CD4-positive, alpha-beta T cell treated with Interleukin-4 for 4 hours (primary cell): Measurements from ENCODE around the gene CEP295NL.

Experiments used
- DNase-seq: peaks from one replicate; pipeline ENCODE4 v3.0.0-alpha.2; 2020

Gene CEP295NL

GRCh38 chr17:78861229-78861628, 41.8 kb downstream of the CEP295NL start:
- no peak for DNase-seq

GRCh38 chr17:78859051-78859450, 44.0 kb downstream of the CEP295NL start:
- DNase-seq, result no peak

GRCh38 chr17:78857266-78857665, 45.7 kb downstream of the CEP295NL start:
- no peak for DNase-seq

- no peak for DNase-seq
Observed at GRCh38 chr17:78855561-78856165, 47.3 kb downstream of the CEP295NL start.

GRCh38 chr17:78854508-78854907, 48.5 kb downstream of the CEP295NL start:
- DNase-seq, result no peak

GRCh38 chr17:78853926-78854394, 49.0 kb downstream of the CEP295NL start:
- no peak for DNase-seq

- DNase-seq, result no peak
Observed at GRCh38 chr17:78852709-78853121, 50.3 kb downstream of the CEP295NL start.

- no peak for DNase-seq
Observed at GRCh38 chr17:78849026-78849425, 54.0 kb downstream of the CEP295NL start.

- no peak for DNase-seq
Observed at GRCh38 chr17:78847052-78847451, 55.9 kb downstream of the CEP295NL start.

GRCh38 chr17:78844301-78845005, 58.5 kb downstream of the CEP295NL start:
- DNase-seq, result no peak

- peak; percentile 61 for DNase-seq
Observed at GRCh38 chr17:78842881-78843565, 60.0 kb downstream of the CEP295NL start.

GRCh38 chr17:78840780-78841611, 62.0 kb downstream of the CEP295NL start, which contains the start of gene USP36:
USP36 (minus strand) TSS chr17:78840814; CDS start chr17:78836363, 4,451 bp downstream.
- DNase-seq, result peak; percentile 99
